Hematopoietic multipotent progenitor cell treated with erythropoietin and hydrocortisone succinate and interleukin-3 and kit ligand, for 6 days (in vitro differentiated cells): Measurements from ENCODE around the gene RREB1.

Experiments
- DNase-seq: peaks from one replicate; pipeline ENCODE4 v3.0.0-alpha.2; 2015

Gene RREB1

GRCh38 chr6:7229376-7230326 lies 121.9 kb downstream of the RREB1 start:
- DNase-seq: no peak

- no peak for DNase-seq
Observed at GRCh38 chr6:7230327-7230691, 122.5 kb downstream of the RREB1 start.

GRCh38 chr6:7230956-7231713 lies 123.4 kb downstream of the RREB1 start:
- no peak for DNase-seq

- no peak for DNase-seq
Observed at GRCh38 chr6:7232351-7232750, 124.6 kb downstream of the RREB1 start.

GRCh38 chr6:7234547-7234946 lies 126.8 kb downstream of the RREB1 start:
- no peak for DNase-seq

GRCh38 chr6:7235712-7236305 lies 128.0 kb downstream of the RREB1 start:
- no peak for DNase-seq

- peak; percentile 56 for DNase-seq
Observed at GRCh38 chr6:7236306-7237209, 128.8 kb downstream of the RREB1 start.

GRCh38 chr6:7237653-7238188 lies 130.0 kb downstream of the RREB1 start:
- DNase-seq: no peak

GRCh38 chr6:7238526-7238899 lies 130.8 kb downstream of the RREB1 start:
- no peak for DNase-seq

GRCh38 chr6:7238900-7239589 lies 131.3 kb downstream of the RREB1 start:
- peak; percentile 95 for DNase-seq

- no peak for DNase-seq
Observed at GRCh38 chr6:7239590-7239948, 131.8 kb downstream of the RREB1 start.

GRCh38 chr6:7240351-7240750 lies 132.6 kb downstream of the RREB1 start:
- DNase-seq: no peak

GRCh38 chr6:7241160-7241559 lies 133.4 kb downstream of the RREB1 start:
- DNase-seq: no peak

- peak; percentile 11 for DNase-seq
Observed at GRCh38 chr6:7241709-7242645, 134.2 kb downstream of the RREB1 start.

- no peak for DNase-seq
Observed at GRCh38 chr6:7242835-7243178, 135.0 kb downstream of the RREB1 start.

- DNase-seq: peak; percentile 93
Observed at GRCh38 chr6:7243179-7243981, 135.6 kb downstream of the RREB1 start.

GRCh38 chr6:7245668-7246393 lies 138.1 kb downstream of the RREB1 start:
- DNase-seq: no peak

- DNase-seq: no peak
Observed at GRCh38 chr6:7246401-7247178, 138.8 kb downstream of the RREB1 start.

- no peak for DNase-seq
Observed at GRCh38 chr6:7247179-7247456, 139.4 kb downstream of the RREB1 start.
